ENCODE results near the gene PODXL. TPM values are rescaled to one million over a fixed set of nuclear protein-coding genes. Genes with fewer than 3 reads are reported as not detected.

The PODXL gene
- total and polyA plus RNA-seq, 2 donors from 2014 or later: 114 to 150 TPM

- no peaks in the 10 kb centered on the region for H3K27me3 ChIP-seq (ENCODE audit: control insufficient read depth, insufficient read depth, low read length)
- no peak overlapping the region for H3K4me3 ChIP-seq (ENCODE audit: low read length in 3 of 3)
- DNase-seq (peak in 3 of 5 donors; percentile 45 to 59 (median 56)), FAIRE-seq (no peak)
- intact Hi-C loops (cut with DNase I): no loop called here
- TF ChIP-seq CTCF (IDR thresholded peaks at IDR 0.05; ENCODE audit: borderline replicate concordance, extremely low read depth, insufficient read depth): no peak
- no peak overlapping the region for H3K9ac ChIP-seq (ENCODE audit: low read length in 3 of 3)
- peaks cover 0 to 6% (median 0%) of the 10 kb centered on the region in 3 donors for H3K4me1 ChIP-seq (ENCODE audit: control insufficient read depth in 2 of 3, insufficient read depth in 2 of 3, low read depth in 1 of 3, low read length in 3 of 3)
- H3K9me3 ChIP-seq (ENCODE audit: control insufficient read depth in 2 of 3, insufficient read depth in 1 of 3, low read length in 3 of 3): peaks cover 0 to 3% (median 0%) of the 10 kb centered on the region in 3 donors
- H3K36me3 ChIP-seq (ENCODE audit: control insufficient read depth in 2 of 3, insufficient read depth in 3 of 3, low read length in 3 of 3): no peaks in the 10 kb centered on the region
- H3K27ac ChIP-seq (ENCODE audit: low read depth in 2 of 2, low read length in 2 of 2): peak overlapping the region; percentile 32 to 62
Measured at GRCh38 chr7:131544449-131545301, 11.8 kb downstream of the PODXL start.

GRCh38 chr7:131544021-131544420, 12.4 kb downstream of the PODXL start:
- H3K9ac ChIP-seq (ENCODE audit: low read length in 3 of 3): no peak overlapping the region
- H3K27ac ChIP-seq (ENCODE audit: low read depth in 2 of 2, low read length in 2 of 2): peak overlapping the region; percentile 32 to 33
- no peaks in the 10 kb centered on the region for H3K36me3 ChIP-seq (ENCODE audit: control insufficient read depth in 2 of 3, insufficient read depth in 3 of 3, low read length in 3 of 3)
- peaks cover 0 to 6% (median 0%) of the 10 kb centered on the region in 3 donors for H3K4me1 ChIP-seq (ENCODE audit: control insufficient read depth in 2 of 3, insufficient read depth in 2 of 3, low read depth in 1 of 3, low read length in 3 of 3)
- DNase-seq: peak in 1 of 5 donors; percentile 19
- intact Hi-C loops (cut with DNase I): no loop called here
- no peak for FAIRE-seq
- no peak for TF ChIP-seq CTCF (IDR thresholded peaks at IDR 0.05; ENCODE audit: borderline replicate concordance, extremely low read depth, insufficient read depth)
- no peak overlapping the region for H3K4me3 ChIP-seq (ENCODE audit: low read length in 3 of 3)
- no peaks in the 10 kb centered on the region for H3K27me3 ChIP-seq (ENCODE audit: control insufficient read depth, insufficient read depth, low read length)
- peaks cover 0 to 3% (median 0%) of the 10 kb centered on the region in 3 donors for H3K9me3 ChIP-seq (ENCODE audit: control insufficient read depth in 2 of 3, insufficient read depth in 1 of 3, low read length in 3 of 3)

GRCh38 chr7:131543298-131543697, 13.1 kb downstream of the PODXL start:
- intact Hi-C loops (cut with DNase I): no loop called here
- Histone ChIP-seq H3K4me1 (ENCODE audit: control insufficient read depth in 2 of 3, insufficient read depth in 2 of 3, low read depth in 1 of 3, low read length in 3 of 3) (peaks cover 0 to 8% (median 0%) of the 10 kb centered on the region in 3 donors), H3K4me3 (ENCODE audit: low read length in 3 of 3) (no peak overlapping the region), H3K27me3 (ENCODE audit: control insufficient read depth, insufficient read depth, low read length) (no peaks in the 10 kb centered on the region), H3K9ac (ENCODE audit: low read length in 3 of 3) (no peak overlapping the region), H3K9me3 (ENCODE audit: control insufficient read depth in 2 of 3, insufficient read depth in 1 of 3, low read length in 3 of 3) (no peaks in the 10 kb centered on the region), H3K27ac (ENCODE audit: low read depth in 2 of 2, low read length in 2 of 2) (peak overlapping the region; percentile 23 to 33), H3K36me3 (ENCODE audit: control insufficient read depth in 2 of 3, insufficient read depth in 3 of 3, low read length in 3 of 3) (no peaks in the 10 kb centered on the region)
- FAIRE-seq: no peak
- TF ChIP-seq CTCF (IDR thresholded peaks at IDR 0.05; ENCODE audit: borderline replicate concordance, extremely low read depth, insufficient read depth): no peak
- peak in 1 of 5 donors; percentile 29 for DNase-seq

All from kidney (tissue), 14 donors.